Heart left ventricle (tissue), 16 donors: Measurements from ENCODE around the gene ANKRD53. TPM values are rescaled to one million over a fixed set of nuclear protein-coding genes. Genes with fewer than 3 reads are reported as not detected.

Experiments
- ATAC-seq, 4 donors: fragments of 200-7000 bp; cut with Tn5 transposase; one replicate each; pipeline ENCODE4 v1.9.1; 2020 to 2022; ENCODE audit warnings: moderate library complexity in 4 of 4, mild to moderate bottlenecking in 3 of 4, moderate number of reproducible peaks in 1 of 4
- DNase-seq, 5 donors: peaks; one replicate each; pipeline ENCODE4 v3.0.0-alpha.2; 2020
- H3K27ac ChIP-seq, 12 donors: fragments of 200-600 bp; sonication (generic) in 4 of 12; one replicate each; pipeline versions ENCODE4 v1.5.0 to v1.8.0; 2016 to 2022; ENCODE audit warnings: mild to moderate bottlenecking in 2 of 12
- H3K27me3 ChIP-seq, 9 donors: fragments of 200-600 bp; sonication (generic) in 2 of 9; one replicate each; pipeline versions ENCODE4 v1.5.1 to v1.8.0; 2016 to 2022; ENCODE audit warnings: mild to moderate bottlenecking in 3 of 9
- H3K36me3 ChIP-seq, 9 donors: fragments of 200-600 bp; sonication (generic) in 2 of 9; one replicate each; pipeline versions ENCODE4 v1.5.0 to v1.8.0; 2018 to 2022; ENCODE audit warnings: mild to moderate bottlenecking in 2 of 9
- H3K4me1 ChIP-seq, 12 donors: fragments of 200-600 bp; sonication (generic) in 4 of 12; one replicate each; pipeline versions ENCODE4 v1.5.0 to v1.8.0; 2016 to 2022; ENCODE audit warnings: mild to moderate bottlenecking in 3 of 12
- H3K4me3 ChIP-seq, 12 donors: fragments of 200-600 bp; sonication (generic) in 4 of 12; one replicate each; pipeline versions ENCODE4 v1.5.0 to v1.8.0; 2017 to 2022; ENCODE audit warnings: mild to moderate bottlenecking in 9 of 12, moderate library complexity in 4 of 12
- H3K9me3 ChIP-seq, 12 donors: fragments of 200-600 bp; sonication (generic) in 4 of 12; one replicate each; pipeline versions ENCODE4 v1.5.0 to v1.8.0; 2016 to 2022; ENCODE audit warnings: mild to moderate bottlenecking in 1 of 12
- POLR2A ChIP-seq, 2 donors: fragments of 450-650 bp; IDR thresholded peaks; one replicate each; pipeline ENCODE4 v1.6.1; 2017; ENCODE audit warnings: antibody characterized with exemption in 2 of 2, mild to moderate bottlenecking in 2 of 2, moderate library complexity in 2 of 2
- WGBS, 4 donors: extraction: QIAGEN DNeasy Blood & Tissue Kit in 2 of 4; methylation state at CpG; one replicate each; pipeline versions ENCODE4 v1.1.5 to v1.1.7; 2013 to 2018; 5-methylcytosine and 5-hydroxymethylcytosine counted together
- intact Hi-C, 10 donors: fragments of 100-400 bp; cut with DNase I; formaldehyde crosslinking; loops; one replicate each; pipeline versions ENCODE4 v1.11.1 to v1.14.2; 2022
- polyA plus RNA-seq, 2 donors: library from polyadenylated mRNA; stranded (reverse); fragments of 200-250 nt; gene quantifications; one replicate each; pipeline ENCODE4 v1.2.3, GENCODE V29; 2013
- total RNA-seq, 9 donors: library from RNA; depleted of rRNA in 2 of 9; stranded (reverse); fragments of >200 nt in 2 of 9; fragmentation: NEBNext Ultra II Directional in 3 of 9; extraction: Animal tissue kit (Norgen Biotek cat#: 25700) in 3 of 9; gene quantifications; one replicate each; pipeline versions ENCODE4 v1.1.0 to v1.2.4, GENCODE V29; 2016 to 2023
- TF ChIP-seq, protein P1 (sequence below), 12 donors: fragments of 200-600 bp; sonication (generic) in 4 of 12; IDR thresholded peaks; one replicate each; pipeline versions ENCODE4 v1.5.0 to v1.8.0; 2018 to 2022; ENCODE audit warnings: antibody characterized with exemption in 12 of 12, mild to moderate bottlenecking in 5 of 12
- donor health status: ischemic (EF 13 %, LVEDD 7.1; RV severe dilation, severe dysfunction).
- donor health status: healthy with polysubstance abuse.
- donor health status: DM: no; HTN: yes; CAD: no.
- donor health status: DM: no; HTN: no; CAD: no.
- donor health status: ischemic (EF 25% LVEDD 6.9; RV normal size, moderate dysfunction).
- donor health status: ischemic (EF 25% LVEDD 5.7; RV mildly dilated, moderate dysfunction).
- donor health status: healthy.
- donor health status: DM: yes; HTN: yes; CAD: no.
- donor health status: ischemic (EF 35%, LVEDD 5.7; RV mildly dilated, moderate dysfunction).
- donor health status: nonischemic (EF 11% LVEDD 7.7; RV severe dilation, severe dysfunction).
- donor health status: DM: yes; HTN: yes; CAD: no.
- donor health status: PGD.
- donor health status: ischemic (EF 29% LVEDD 5.4; RV normal size, mild dysfunction).
- donor health status: nonischemic (EF 23%, LVEDD 6.1; RV moderate dilation, normal function).

Gene ANKRD53
- total and polyA plus RNA-seq, 11 donors: 0.28 to 1.8 (median 0.44) TPM; not detected in 2

DNA sequence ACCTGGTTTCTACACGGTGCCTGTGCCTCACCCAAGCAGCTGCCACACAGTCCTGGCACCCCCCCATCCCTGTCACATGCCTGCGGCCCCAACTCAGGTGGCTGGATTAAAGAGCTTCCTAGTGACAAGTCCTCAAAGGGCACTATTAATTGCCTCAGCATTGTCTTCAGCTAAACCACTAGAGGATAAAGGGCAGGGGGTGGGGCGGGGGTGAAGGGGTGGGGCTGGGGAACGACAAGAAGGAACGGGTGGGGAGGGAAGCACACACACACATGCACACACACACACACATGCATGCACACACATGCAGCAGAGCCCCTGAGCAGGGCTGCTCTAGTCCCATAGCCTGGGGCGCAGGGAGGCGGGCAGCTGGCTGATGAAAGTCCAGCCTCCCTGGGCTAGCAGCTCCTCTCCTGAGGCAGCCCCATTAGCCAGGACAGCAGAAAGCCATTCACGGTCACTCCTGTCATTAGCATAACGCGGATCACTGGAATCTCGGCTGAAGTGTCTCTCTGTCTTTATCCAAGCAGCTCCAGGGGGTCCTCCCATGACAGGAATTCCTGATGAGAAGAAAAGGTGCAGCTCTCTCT lies 23.6 kb downstream of the ANKRD53 start:
- DNase-seq (no peak), ATAC-seq (no peak)
- Histone ChIP-seq H3K4me3 (no peak overlapping the region), H3K9me3 (no peaks in the 10 kb centered on the region), H3K36me3 (no peaks in the 10 kb centered on the region), H3K27ac (no peak overlapping the region), H3K27me3 (no peaks in the 10 kb centered on the region), H3K4me1 (peaks cover 0 to 9% (median 3%) of the 10 kb centered on the region in 12 donors)
- WGBS, 4 donors: 42 to 48% (median 44%) methylated on average over 11 of the region's 11 CpGs
- intact Hi-C loops: loop anchor here in 1 of 10 donors (2.0 kb wide), 1 partner anchor 37 kb away; no protein-coding TSS in a partner anchor
- TF ChIP-seq POLR2A (IDR thresholded peaks at IDR 0.05): no peak
- TF ChIP-seq, protein P1, sequence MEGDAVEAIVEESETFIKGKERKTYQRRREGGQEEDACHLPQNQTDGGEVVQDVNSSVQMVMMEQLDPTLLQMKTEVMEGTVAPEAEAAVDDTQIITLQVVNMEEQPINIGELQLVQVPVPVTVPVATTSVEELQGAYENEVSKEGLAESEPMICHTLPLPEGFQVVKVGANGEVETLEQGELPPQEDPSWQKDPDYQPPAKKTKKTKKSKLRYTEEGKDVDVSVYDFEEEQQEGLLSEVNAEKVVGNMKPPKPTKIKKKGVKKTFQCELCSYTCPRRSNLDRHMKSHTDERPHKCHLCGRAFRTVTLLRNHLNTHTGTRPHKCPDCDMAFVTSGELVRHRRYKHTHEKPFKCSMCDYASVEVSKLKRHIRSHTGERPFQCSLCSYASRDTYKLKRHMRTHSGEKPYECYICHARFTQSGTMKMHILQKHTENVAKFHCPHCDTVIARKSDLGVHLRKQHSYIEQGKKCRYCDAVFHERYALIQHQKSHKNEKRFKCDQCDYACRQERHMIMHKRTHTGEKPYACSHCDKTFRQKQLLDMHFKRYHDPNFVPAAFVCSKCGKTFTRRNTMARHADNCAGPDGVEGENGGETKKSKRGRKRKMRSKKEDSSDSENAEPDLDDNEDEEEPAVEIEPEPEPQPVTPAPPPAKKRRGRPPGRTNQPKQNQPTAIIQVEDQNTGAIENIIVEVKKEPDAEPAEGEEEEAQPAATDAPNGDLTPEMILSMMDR (IDR thresholded peaks at IDR 0.05): no peak

DNA sequence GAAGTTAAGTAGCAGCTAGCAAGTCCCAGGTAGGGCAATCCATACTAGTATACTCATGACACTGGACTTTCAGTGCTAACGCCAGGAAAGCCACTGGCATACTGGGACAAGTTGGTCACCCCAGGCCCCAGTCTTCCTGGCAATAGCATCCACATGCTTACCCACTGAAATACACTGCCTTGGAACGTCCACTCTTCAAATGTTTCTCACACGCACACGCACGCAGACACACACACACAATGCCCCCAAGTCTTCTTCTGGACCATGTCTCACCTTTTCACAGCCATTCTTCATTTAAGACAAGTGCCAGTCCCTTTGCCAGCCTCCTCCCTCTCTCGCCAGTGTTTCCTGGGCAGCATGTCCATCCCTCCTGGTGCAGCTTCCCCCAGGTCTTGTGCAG lies 25.0 kb downstream of the ANKRD53 start:
- peaks cover 0 to 9% (median 3%) of the 10 kb centered on the region in 12 donors for H3K4me1 ChIP-seq
- intact Hi-C loops: no loop called here
- no peak for TF ChIP-seq POLR2A (IDR thresholded peaks at IDR 0.05)
- TF ChIP-seq, protein P1 (IDR thresholded peaks at IDR 0.05): no peak
- H3K36me3 ChIP-seq: no peaks in the 10 kb centered on the region
- H3K9me3 ChIP-seq: no peaks in the 10 kb centered on the region
- H3K27me3 ChIP-seq: no peaks in the 10 kb centered on the region
- H3K27ac ChIP-seq: no peak overlapping the region
- no peak overlapping the region for H3K4me3 ChIP-seq
- ATAC-seq (no peak), DNase-seq (no peak)
- WGBS, 4 donors: 81 to 88% (median 86%) methylated on average over 6 of the region's 6 CpGs

DNA sequence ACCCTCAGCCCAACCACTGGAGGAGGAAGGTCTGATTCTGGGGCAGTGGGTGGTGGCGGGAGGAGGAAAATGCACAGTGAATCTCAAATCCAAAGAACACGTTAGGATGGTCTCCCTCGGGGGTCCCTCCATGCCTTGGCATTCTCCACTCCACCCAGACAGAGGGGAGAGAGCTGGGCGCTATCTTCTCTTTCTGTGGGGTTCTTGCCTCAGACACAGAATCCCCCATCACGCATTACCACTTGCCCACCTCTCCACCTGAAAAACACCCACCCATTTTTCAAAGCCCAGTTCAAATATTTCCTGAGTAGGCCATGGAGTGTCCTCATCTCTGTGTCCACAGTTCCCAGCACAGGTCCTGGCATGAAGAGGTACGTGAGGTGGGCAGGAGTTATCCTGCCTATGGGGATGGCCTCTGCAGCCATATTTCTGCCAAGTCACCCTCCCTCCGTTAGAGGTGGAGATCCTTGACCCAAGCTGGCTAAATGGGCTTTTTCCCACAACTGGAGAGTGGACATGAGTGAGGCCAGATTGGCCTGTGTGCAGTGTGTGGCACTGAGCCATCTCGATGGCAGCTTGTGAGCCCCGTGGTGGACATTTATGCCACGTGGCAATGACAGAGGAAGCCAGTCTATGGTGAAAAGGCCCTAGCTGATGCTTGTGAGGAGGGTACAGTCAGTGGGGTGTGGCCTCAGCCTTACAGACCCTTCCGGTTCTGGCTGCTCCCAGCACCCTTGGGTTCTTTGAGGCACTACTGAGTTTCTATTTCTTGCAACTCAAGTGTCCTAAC lies 25.7 kb downstream of the ANKRD53 start:
- no peaks in the 10 kb centered on the region for H3K9me3 ChIP-seq
- 83 to 86% (median 84%) methylated on average over 11 of the region's 11 CpGs for WGBS, 4 donors
- ATAC-seq (no peak), DNase-seq (no peak)
- intact Hi-C loops: no loop called here
- H3K27ac ChIP-seq: no peak overlapping the region
- no peaks in the 10 kb centered on the region for H3K27me3 ChIP-seq
- peaks cover 0 to 9% (median 3%) of the 10 kb centered on the region in 12 donors for H3K4me1 ChIP-seq
- no peak overlapping the region for H3K4me3 ChIP-seq
- TF ChIP-seq, protein P1 (IDR thresholded peaks at IDR 0.05): no peak
- no peak for TF ChIP-seq POLR2A (IDR thresholded peaks at IDR 0.05)
- no peaks in the 10 kb centered on the region for H3K36me3 ChIP-seq

- peaks cover 0 to 2% (median 0%) of the 10 kb centered on the region in 9 donors for H3K27me3 ChIP-seq
- H3K4me3 ChIP-seq: no peak overlapping the region
- DNase-seq (no peak), ATAC-seq (no peak)
- TF ChIP-seq, protein P1 (IDR thresholded peaks at IDR 0.05): no peak
- no peak for TF ChIP-seq POLR2A (IDR thresholded peaks at IDR 0.05)
- intact Hi-C loops: no loop called here
- no peaks in the 10 kb centered on the region for H3K36me3 ChIP-seq
- H3K4me1 ChIP-seq: peaks cover 0 to 9% (median 3%) of the 10 kb centered on the region in 12 donors
- no peaks in the 10 kb centered on the region for H3K9me3 ChIP-seq
- no peak overlapping the region for H3K27ac ChIP-seq
- WGBS, 4 donors: 81 to 96% (median 92%) methylated on average over 5 to 6 of the region's 6 CpGs
Measured at GRCh38 chr2:71004857-71005256, 26.4 kb downstream of the ANKRD53 start.
